Measurements from ENCODE around the gene SPARC. TPM values are rescaled to one million over a fixed set of nuclear protein-coding genes. Genes with fewer than 3 reads are reported as not detected.

The SPARC gene
- total RNA-seq, 2 experiments from 2014 or later: 0.78 to 0.80 TPM

- Mint-ChIP-seq H3K27ac (no peak overlapping the region), H3K36me3 (ENCODE audit: low read depth) (no peaks in the 10 kb centered on the region), H3K4me3 (no peak overlapping the region), H3K4me1 (ENCODE audit: low read depth) (no peaks in the 10 kb centered on the region), H3K9me3 (no peaks in the 10 kb centered on the region), H3K27me3 (peaks cover 10% of the 10 kb centered on the region)
- DNase-seq (no peak), ATAC-seq (ENCODE audit: poor library complexity) (no peak)
- Histone ChIP-seq H3K9me3 (ENCODE audit: control insufficient read depth in 1 of 2, insufficient read depth in 1 of 2, low read length in 2 of 2) (no peaks in the 10 kb centered on the region), H3K4me1 (ENCODE audit: insufficient read depth, low read length) (no peaks in the 10 kb centered on the region), H3K4me3 (ENCODE audit: low read length) (no peak overlapping the region), H3K36me3 (ENCODE audit: insufficient read depth, low read length) (no peaks in the 10 kb centered on the region), H3K27ac (ENCODE audit: low read depth in 1 of 2, low read length in 2 of 2) (no peak overlapping the region), H3K27me3 (ENCODE audit: control insufficient read depth in 1 of 2, insufficient read depth in 2 of 2, low read length in 2 of 2) (no peaks in the 10 kb centered on the region)
- ChIA-PET POLR2A (no interaction called here), CTCF (no interaction called here)
- intact Hi-C loops (cut with DNase I, micrococcal nuclease): no loop called here
- no peak for TF ChIP-seq CTCF (IDR thresholded peaks at IDR 0.05)
Observed at GRCh38 chr5:151630088-151630487, 56.6 kb downstream of the SPARC start.

- ChIA-PET CTCF (no interaction called here), POLR2A (no interaction called here)
- TF ChIP-seq CTCF (IDR thresholded peaks at IDR 0.05): no peak
Observed at GRCh38 chr5:151628112-151628823, 58.4 kb downstream of the SPARC start.

GRCh38 chr5:151627650-151628049 is 59.1 kb downstream of the SPARC start:
- Mint-ChIP-seq H3K27ac (no peak overlapping the region), H3K4me1 (ENCODE audit: low read depth) (no peaks in the 10 kb centered on the region), H3K27me3 (peaks cover 10% of the 10 kb centered on the region), H3K4me3 (no peak overlapping the region), H3K36me3 (ENCODE audit: low read depth) (no peaks in the 10 kb centered on the region), H3K9me3 (no peaks in the 10 kb centered on the region)
- Histone ChIP-seq H3K27me3 (ENCODE audit: control insufficient read depth in 1 of 2, insufficient read depth in 2 of 2, low read length in 2 of 2) (no peaks in the 10 kb centered on the region), H3K36me3 (ENCODE audit: insufficient read depth, low read length) (no peaks in the 10 kb centered on the region), H3K4me1 (ENCODE audit: insufficient read depth, low read length) (no peaks in the 10 kb centered on the region), H3K4me3 (ENCODE audit: low read length) (no peak overlapping the region), H3K27ac (ENCODE audit: low read depth in 1 of 2, low read length in 2 of 2) (no peak overlapping the region), H3K9me3 (ENCODE audit: control insufficient read depth in 1 of 2, insufficient read depth in 1 of 2, low read length in 2 of 2) (no peaks in the 10 kb centered on the region)
- ChIA-PET CTCF (interaction anchor here (0.7 kb wide), 1 partner anchor 25 kb away, joined by 3 read pairs; no protein-coding TSS in a partner anchor), POLR2A (no interaction called here)
- DNase-seq (no peak), ATAC-seq (ENCODE audit: poor library complexity) (no peak)
- TF ChIP-seq CTCF (IDR thresholded peaks at IDR 0.05): no peak
- intact Hi-C loops (cut with DNase I, micrococcal nuclease): no loop called here

More at GRCh38 chr5:151628112-151628823, 58.4 kb downstream of the SPARC start:
- no peak for ATAC-seq (ENCODE audit: poor library complexity)
- H3K27ac ChIP-seq (ENCODE audit: low read depth in 1 of 2, low read length in 2 of 2): no peak overlapping the region
- H3K4me1 Mint-ChIP-seq (ENCODE audit: low read depth): no peaks in the 10 kb centered on the region
- intact Hi-C loops (cut with DNase I, micrococcal nuclease): no loop called here
- no peak overlapping the region for H3K4me3 ChIP-seq (ENCODE audit: low read length)
- H3K27me3 ChIP-seq (ENCODE audit: control insufficient read depth in 1 of 2, insufficient read depth in 2 of 2, low read length in 2 of 2): no peaks in the 10 kb centered on the region
- no peaks in the 10 kb centered on the region for H3K4me1 ChIP-seq (ENCODE audit: insufficient read depth, low read length)
- DNase-seq: no peak
- H3K9me3 ChIP-seq (ENCODE audit: control insufficient read depth in 1 of 2, insufficient read depth in 1 of 2, low read length in 2 of 2): no peaks in the 10 kb centered on the region
- H3K9me3 Mint-ChIP-seq: no peaks in the 10 kb centered on the region
- no peak overlapping the region for H3K27ac Mint-ChIP-seq
- H3K27me3 Mint-ChIP-seq: peaks cover 10% of the 10 kb centered on the region
- no peak overlapping the region for H3K4me3 Mint-ChIP-seq
- no peaks in the 10 kb centered on the region for H3K36me3 Mint-ChIP-seq (ENCODE audit: low read depth)
- H3K36me3 ChIP-seq (ENCODE audit: insufficient read depth, low read length): no peaks in the 10 kb centered on the region

Data from CD4-positive, alpha-beta T cell (primary cell).